GM18951 (cell line): ENCODE measurements around the gene FADD.

Experiments
- POLR2A ChIP-seq: IDR thresholded peaks from 4 replicates; pipeline ENCODE4 v1.6.1; 2011; ENCODE audit warnings: mild to moderate bottlenecking; ENCODE audit not compliant: insufficient read length, insufficient read depth; ENCODE audit errors: extremely low read depth
- in situ Hi-C: fragments of 300-500 bp; cut with MboI; formaldehyde crosslinking; loops from one replicate; pipeline ENCODE4 v1.12.0; 2022; ENCODE audit warnings: low sequenced_read_pairs, mixed read lengths, inconsistent platforms; ENCODE audit not compliant: unreplicated experiment

The FADD gene

DNA sequence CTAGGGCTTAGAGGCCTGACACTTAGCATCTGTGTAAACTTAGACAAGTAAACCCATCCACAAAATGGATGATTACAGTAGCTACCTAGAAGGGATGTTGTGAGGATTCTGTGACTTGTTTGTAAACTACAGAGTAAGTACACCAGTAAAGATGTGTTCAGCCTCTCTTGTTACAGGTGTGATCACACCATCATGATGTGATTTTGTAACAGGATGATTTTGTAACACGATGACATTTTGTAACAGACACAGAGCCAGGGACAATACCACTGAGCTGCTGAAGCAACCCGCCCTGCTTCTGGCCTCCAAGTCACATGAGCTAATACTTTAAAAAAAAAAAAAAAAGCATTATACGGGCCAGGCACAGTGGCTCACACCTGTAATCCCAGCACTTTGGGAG is 17.0 kb downstream of the FADD start:
- in situ Hi-C loops = no loop called here
- TF ChIP-seq POLR2A = no peak

DNA sequence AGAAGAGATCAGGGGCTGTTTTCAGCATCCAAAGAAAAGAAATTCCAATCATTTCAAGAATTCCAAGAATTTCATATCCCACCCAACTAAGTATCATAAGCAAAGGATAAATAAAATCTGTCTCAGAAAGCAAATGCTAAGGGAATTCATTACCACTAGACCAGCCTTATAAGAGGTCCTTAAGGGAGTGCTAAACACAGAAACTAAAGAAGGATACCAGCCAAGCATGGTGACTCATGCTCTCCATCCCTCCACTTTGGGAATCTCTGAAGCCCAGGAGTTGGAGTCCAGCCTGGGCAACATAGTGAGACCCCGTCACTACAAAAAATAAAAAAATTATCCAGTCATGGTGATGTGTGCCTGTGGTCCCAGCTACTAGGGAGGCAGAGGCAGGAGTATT is 17.8 kb downstream of the FADD start:
- in situ Hi-C loops = no loop called here
- TF ChIP-seq POLR2A = no peak

DNA sequence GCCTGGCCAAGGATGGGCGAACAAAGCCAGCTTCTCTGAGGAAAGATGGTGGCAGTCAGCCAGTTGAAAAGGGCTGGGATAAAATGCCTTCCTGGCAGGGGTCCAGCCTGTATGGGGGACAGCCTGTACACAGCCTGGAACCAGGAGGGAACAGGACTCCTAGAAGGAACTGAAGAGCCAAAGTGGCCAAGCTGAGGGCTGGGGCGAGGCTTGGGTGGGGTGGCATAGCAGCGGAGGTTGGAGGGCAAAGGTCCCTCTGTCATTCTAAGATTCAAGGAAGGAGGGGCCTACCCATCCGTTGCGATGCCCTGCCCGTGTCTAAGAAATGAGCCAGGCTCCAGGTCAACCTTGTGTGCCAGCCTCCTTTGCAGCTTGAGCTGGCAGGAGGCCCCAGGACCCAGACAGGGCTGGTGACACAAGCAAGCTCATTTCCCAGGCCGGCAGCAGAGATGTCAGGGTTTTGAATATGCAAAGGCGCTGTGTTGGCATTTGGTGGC is 22.6 kb downstream of the FADD start:
- in situ Hi-C loops = no loop called here
- TF ChIP-seq POLR2A = no peak

GRCh38 chr11:70226183-70226582 is 23.1 kb downstream of the FADD start:
- in situ Hi-C loops = no loop called here
- TF ChIP-seq POLR2A = no peak

- in situ Hi-C loops = no loop called here
- TF ChIP-seq POLR2A = no peak
These were observed 23.9 kb downstream of the FADD start for GRCh38 chr11:70226967-70227366.

GRCh38 chr11:70229737-70230136 is 26.6 kb downstream of the FADD start:
- in situ Hi-C loops = no loop called here
- TF ChIP-seq POLR2A = no peak

DNA sequence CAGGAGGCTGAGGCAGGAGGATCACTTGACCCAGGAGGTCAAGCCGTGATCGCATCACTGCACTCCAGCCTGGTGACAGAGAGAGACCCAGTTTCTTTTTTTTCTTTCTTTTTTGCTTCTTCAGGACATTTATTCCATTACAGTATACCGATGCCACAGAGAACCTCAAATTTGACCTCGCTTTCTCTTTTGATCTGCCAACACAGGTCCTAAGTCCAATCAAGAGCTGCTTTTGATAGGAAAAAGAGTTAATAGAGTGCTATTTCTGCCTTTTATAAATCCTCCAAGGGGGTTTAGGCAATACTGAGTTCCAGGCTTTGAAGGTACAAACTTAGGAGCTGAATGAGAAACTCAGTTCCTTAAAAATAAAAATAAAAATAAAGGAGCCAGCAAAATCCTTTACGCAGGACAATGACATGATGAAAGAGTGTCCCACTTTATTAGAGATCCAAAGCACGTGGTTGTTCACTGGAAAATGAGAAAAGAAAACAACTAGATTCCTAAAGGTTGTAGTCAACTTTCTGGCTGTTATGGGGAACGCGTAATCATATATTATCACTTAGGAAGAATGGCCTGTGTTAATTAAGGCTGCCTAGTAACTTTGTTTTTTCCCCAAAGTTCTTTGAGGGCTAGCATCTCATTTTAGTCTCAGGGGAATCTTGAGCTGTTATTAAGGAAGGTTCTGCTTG is 27.2 kb downstream of the FADD start:
- in situ Hi-C loops = no loop called here
- no peak for TF ChIP-seq POLR2A

DNA sequence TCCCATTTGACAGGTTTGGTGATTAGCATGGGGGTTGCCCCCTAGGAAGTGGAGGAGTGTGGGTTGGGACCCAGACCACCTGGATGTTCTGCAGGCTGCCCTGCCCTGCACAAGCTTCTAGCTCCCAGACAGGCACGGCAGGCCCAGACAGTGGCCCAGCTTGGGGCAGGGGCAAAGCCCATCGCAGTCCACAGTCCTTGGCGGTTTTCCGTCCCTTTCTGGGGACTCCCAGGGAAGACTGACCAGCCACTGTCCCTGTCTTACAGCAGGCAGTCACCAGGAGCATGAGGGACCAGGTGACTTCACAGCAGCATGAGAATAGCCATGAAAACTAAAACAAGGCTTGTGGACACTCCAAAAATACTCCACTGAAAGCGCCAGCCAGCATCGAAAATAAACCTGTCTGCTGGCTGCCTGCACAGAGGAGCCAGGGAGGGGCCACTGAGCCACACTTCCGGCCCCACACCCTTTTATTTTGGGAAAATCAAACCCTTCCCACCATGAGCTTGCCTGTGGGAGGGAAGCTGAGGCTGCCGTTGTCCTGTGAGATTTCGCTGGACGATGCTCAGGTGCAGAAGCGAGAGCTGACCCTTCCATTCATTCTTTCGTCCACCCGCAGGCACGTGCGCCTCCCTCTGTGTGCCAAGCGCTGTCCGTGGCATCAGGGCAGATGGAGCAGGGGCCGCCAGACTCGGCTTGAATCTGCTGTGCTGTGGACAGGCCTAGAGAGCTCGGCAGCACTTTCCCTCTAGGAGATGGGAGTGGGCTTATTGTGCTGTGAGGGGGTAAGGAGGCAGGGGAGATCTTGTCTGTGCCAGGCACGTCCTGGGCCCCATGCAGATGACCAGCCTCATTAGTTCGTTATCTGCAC is 28.0 kb downstream of the FADD start:
- in situ Hi-C loops = no loop called here
- no peak for TF ChIP-seq POLR2A

- in situ Hi-C loops = no loop called here
- no peak for TF ChIP-seq POLR2A
These were observed 29.9 kb downstream of the FADD start for GRCh38 chr11:70233034-70233433.

- in situ Hi-C loops = no loop called here
These were observed 30.4 kb downstream of the FADD start for GRCh38 chr11:70233511-70233934.

GRCh38 chr11:70233962-70234361 is 30.9 kb downstream of the FADD start:
- no peak for TF ChIP-seq POLR2A
- in situ Hi-C loops = no loop called here

More at GRCh38 chr11:70233511-70233934, 30.4 kb downstream of the FADD start:
- TF ChIP-seq POLR2A = no peak

DNA sequence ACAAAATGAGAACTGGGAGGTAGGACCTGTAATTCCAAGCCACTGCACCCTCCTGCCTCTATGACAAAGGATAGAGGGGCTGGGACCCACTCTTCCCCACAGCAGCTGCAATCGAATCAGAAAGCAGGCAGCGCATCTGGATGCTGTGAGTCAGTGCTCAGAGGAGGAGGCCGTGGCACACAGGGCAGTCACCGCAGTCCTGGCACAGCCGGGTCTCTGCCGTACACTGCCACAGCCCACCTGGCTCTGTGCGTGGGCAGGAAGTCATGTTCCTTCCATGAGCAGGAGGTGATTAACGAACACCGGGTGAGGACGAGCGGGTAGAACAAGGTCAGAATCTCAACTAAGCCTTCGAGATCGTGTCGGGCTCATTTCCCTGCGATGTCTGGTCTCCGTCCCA is 37.2 kb downstream of the FADD start:
- TF ChIP-seq POLR2A = no peak
- in situ Hi-C loops = no loop called here

DNA sequence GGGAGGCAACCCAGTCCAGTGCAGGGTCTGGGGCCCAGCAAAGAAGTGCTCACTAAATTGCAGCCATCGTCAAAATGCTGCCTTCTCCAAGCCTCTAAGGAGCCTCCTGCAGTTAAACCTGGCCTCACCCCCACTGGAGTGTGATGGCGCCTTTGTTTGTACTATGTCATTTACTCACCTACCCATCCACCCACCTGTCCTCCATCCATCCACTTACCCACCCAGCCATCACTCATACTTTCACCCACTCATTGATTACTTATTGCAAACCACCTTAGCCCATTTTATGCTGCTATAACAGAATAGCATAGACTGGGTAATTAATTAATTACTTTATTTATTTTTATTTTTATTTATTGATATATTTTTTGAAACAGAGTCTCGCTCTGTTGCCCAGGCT is 38.6 kb downstream of the FADD start:
- no peak for TF ChIP-seq POLR2A
- in situ Hi-C loops = no loop called here

- TF ChIP-seq POLR2A = no peak
- in situ Hi-C loops = no loop called here
These were observed 39.8 kb downstream of the FADD start for GRCh38 chr11:70242885-70243284.
